Gastrocnemius medialis (tissue), 4 donors: ENCODE data around the gene PRDM16. TPM values are rescaled to one million over a fixed set of nuclear protein-coding genes. Genes with fewer than 3 reads are reported as not detected.

Experiments
- ATAC-seq, 2 donors: fragments of 150-250 bp; one replicate each; pipeline ENCODE4 v1.9.1; 2016
- DNase-seq, 2 donors: peaks; one replicate each; pipeline ENCODE4 v3.0.0-alpha.2; 2019
- H3K27ac ChIP-seq, 4 donors: fragments of 200-600 bp; sonication (generic); 1 replicate in 1 of 4; 2 replicates in 3 of 4; pipeline ENCODE4 v1.5.1; 2016 to 2018; ENCODE audit warnings: mild to moderate bottlenecking in 2 of 4, moderate library complexity in 1 of 4
- H3K27me3 ChIP-seq, 3 donors: fragments of 200-600 bp; sonication (generic) in 2 of 3; 1 replicate in 1 of 3; 2 replicates in 2 of 3; pipeline versions ENCODE4 v1.5.1 to v1.6.0; 2016 to 2019; ENCODE audit warnings: mild to moderate bottlenecking in 1 of 3, moderate library complexity in 1 of 3
- H3K36me3 ChIP-seq, 2 donors: fragments of 200-600 bp; sonication (generic) in 1 of 2; one replicate each; pipeline ENCODE4 v1.5.1; 2017 to 2018
- H3K4me1 ChIP-seq, 2 donors: fragments of 200-600 bp; sonication (generic) in 1 of 2; one replicate each; pipeline ENCODE4 v1.5.1; 2016 to 2017; ENCODE audit warnings: mild to moderate bottlenecking in 2 of 2
- H3K4me3 ChIP-seq, 4 donors: fragments of 200-600 bp; sonication (generic) in 3 of 4; 1 replicate in 1 of 4; 2 replicates in 3 of 4; pipeline ENCODE4 v1.5.1; 2016 to 2019; ENCODE audit warnings: mild to moderate bottlenecking in 2 of 4
- H3K9me3 ChIP-seq, 3 donors: fragments of 200-600 bp; sonication (generic) in 2 of 3; 1 replicate in 1 of 3; 2 replicates in 2 of 3; pipeline ENCODE4 v1.5.1; 2016 to 2019
- POLR2A ChIP-seq, 2 donors: fragments of 450-650 bp; IDR thresholded peaks; one replicate each; pipeline ENCODE4 v1.6.1; 2017; ENCODE audit warnings: antibody characterized with exemption in 2 of 2, mild to moderate bottlenecking in 2 of 2, moderate library complexity in 2 of 2
- in situ Hi-C, 4 donors: fragments of 200-750 bp; cut with MboI; loops; one replicate each; pipeline versions ENCODE4 v1.15.0 to v1.8.0; 2017; ENCODE audit warnings: low sequenced_read_pairs in 4 of 4
- intact Hi-C: fragments of 100-400 bp; cut with DNase I; formaldehyde crosslinking; loops from one replicate; pipeline ENCODE4 v1.15.1; 2023; ENCODE audit warnings: low total_unique reads
- total RNA-seq, 4 donors: library from RNA; depleted of rRNA; stranded (reverse); fragments of >200 nt; gene quantifications; one replicate each; pipeline versions ENCODE4 v1.1.0 to v1.2.3, GENCODE V29; 2016
- TF ChIP-seq, protein P1 (sequence below), 5 experiments: fragments of 450-650 bp in 3 of 5; fragments of 200-600 bp in 2 of 5; sonication (generic) in 2 of 5; IDR thresholded peaks in 4 of 5; conservative IDR thresholded peaks in 1 of 5; 1 replicate in 4 of 5; 2 replicates in 1 of 5; pipeline ENCODE4 v1.5.1; 2016 to 2019; ENCODE audit warnings: antibody characterized with exemption in 5 of 5, mild to moderate bottlenecking in 3 of 5, moderate library complexity in 3 of 5

The PRDM16 gene
- total RNA-seq, 4 donors from 2014 or later = 0.03 to 0.19 (median 0.17) TPM

DNA sequence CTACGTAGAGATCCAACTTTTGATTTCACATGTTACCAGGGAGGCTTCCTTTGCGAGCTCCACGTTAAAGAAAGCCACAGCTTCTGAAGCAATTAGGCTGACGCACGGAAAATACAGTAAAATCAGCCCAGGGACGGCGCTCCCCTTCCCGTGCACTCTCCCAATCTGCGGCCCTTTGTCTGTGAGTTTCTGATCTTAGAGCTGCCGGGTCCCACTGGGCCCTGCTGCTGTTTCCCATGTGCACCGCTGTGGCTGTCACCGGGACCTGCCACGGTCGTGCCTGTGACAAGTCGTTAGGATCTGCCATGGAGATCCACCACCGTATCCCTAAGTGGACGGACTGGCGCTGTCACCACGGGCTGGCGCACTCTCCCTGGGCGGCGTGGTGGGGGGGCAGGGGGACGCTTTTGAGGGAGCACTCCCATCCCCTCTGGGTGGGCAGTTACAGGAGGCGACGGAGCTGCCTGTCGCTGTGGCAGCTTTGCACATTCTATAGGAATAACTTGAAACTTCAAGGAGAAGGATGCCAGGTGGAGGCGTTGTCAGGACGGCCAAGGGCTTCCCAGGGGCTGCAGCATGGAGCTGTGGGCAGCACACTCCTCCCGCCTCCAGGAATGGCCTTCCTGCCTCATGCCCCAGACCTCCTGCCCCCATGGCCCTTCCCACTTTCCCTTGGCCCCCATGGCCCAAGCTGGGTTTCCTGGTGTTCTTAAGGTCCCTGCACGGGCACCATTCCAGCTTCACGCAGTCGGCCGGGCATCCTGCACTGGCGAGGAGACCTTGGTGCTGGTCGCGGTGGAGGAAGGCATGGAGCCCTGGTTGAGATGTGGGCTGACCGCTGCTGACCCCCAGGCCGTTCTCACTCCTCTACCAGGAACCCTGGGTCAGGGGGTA lies 85.1 kb downstream of the PRDM16 start:
- no peaks in the 10 kb centered on the region for H3K9me3 ChIP-seq
- peaks cover 18 to 26% (median 25%) of the 10 kb centered on the region in 3 donors for H3K27me3 ChIP-seq
- H3K27ac ChIP-seq = no peak overlapping the region
- DNase-seq = no peak
- intact Hi-C loops = no loop called here
- in situ Hi-C loops = no loop called here
- H3K4me3 ChIP-seq = no peak overlapping the region
- H3K36me3 ChIP-seq = no peaks in the 10 kb centered on the region
- ATAC-seq = no peak
- no peaks in the 10 kb centered on the region for H3K4me1 ChIP-seq
- TF ChIP-seq, protein P1, sequence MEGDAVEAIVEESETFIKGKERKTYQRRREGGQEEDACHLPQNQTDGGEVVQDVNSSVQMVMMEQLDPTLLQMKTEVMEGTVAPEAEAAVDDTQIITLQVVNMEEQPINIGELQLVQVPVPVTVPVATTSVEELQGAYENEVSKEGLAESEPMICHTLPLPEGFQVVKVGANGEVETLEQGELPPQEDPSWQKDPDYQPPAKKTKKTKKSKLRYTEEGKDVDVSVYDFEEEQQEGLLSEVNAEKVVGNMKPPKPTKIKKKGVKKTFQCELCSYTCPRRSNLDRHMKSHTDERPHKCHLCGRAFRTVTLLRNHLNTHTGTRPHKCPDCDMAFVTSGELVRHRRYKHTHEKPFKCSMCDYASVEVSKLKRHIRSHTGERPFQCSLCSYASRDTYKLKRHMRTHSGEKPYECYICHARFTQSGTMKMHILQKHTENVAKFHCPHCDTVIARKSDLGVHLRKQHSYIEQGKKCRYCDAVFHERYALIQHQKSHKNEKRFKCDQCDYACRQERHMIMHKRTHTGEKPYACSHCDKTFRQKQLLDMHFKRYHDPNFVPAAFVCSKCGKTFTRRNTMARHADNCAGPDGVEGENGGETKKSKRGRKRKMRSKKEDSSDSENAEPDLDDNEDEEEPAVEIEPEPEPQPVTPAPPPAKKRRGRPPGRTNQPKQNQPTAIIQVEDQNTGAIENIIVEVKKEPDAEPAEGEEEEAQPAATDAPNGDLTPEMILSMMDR (IDR thresholded peaks at IDR 0.05 in 4 of 5, conservative IDR thresholded peaks at IDR 0.05 in 1 of 5) = no peak
- no peak for TF ChIP-seq POLR2A (IDR thresholded peaks at IDR 0.05)

DNA sequence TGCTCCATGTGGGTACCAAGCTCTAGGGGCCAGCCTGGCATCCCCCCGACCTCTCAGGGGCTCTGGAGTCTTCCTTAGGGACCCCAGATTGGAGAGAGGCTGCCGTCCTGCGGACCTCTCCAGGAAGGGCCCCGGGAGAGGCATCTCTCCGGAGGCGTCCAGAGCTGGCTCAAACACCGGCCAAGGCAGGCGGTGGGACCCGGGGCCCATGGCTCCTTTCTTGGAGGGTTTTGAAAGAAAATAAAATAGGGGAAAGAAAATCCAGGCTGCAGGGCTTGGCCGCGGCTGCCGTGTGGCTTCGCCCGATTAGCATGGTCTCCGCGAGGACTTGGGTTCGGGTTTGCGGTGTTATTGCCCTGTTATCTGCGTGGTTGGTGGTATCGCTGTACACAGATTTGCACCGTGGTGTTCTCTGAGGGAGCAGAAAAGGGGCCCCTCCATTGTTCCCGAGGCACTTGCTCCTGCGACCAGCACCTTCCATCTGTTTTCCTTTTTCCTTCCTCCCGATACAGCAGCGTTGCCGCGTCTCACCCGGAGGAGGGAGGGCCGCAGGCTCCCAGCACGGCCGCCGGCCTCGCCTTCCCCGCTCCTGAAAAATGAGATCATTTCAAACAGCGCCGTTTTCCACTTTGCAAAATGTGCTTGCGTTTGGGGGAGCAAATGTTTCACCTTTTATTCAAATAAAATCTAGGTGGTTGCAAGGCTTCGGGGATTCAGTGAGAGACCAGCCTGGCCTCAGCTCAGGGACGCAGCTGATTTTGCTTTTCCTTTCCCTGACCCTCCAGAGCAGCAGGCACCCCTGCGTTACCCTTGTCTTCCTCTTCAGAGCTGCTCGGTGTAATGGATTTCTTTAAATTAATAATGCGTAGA lies 86.3 kb downstream of the PRDM16 start:
- Histone ChIP-seq H3K27me3 (peaks cover 18 to 26% (median 25%) of the 10 kb centered on the region in 3 donors), H3K4me1 (no peaks in the 10 kb centered on the region), H3K27ac (no peak overlapping the region), H3K36me3 (no peaks in the 10 kb centered on the region), H3K4me3 (no peak overlapping the region), H3K9me3 (no peaks in the 10 kb centered on the region)
- in situ Hi-C loops (no loop called here), intact Hi-C loops (no loop called here)
- ATAC-seq (no peak), DNase-seq (no peak)
- TF ChIP-seq POLR2A (IDR thresholded peaks at IDR 0.05) = no peak
- TF ChIP-seq, protein P1 (IDR thresholded peaks at IDR 0.05 in 4 of 5, conservative IDR thresholded peaks at IDR 0.05 in 1 of 5) = no peak

DNA sequence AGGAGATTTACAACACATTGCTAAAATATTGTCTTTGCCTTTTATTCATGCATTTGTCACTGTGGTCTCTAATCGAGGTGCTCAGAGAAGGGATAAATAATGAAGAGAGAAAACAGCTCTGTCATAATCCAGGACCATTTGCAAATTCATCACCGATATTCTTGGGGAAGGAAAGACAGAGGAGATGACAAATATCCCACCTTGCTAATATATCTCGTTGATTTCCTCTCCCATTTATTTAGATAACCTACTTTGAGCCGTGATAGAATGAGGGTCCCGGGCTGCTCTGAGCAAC lies 86.9 kb downstream of the PRDM16 start:
- ATAC-seq (no peak), DNase-seq (no peak)
- no peak overlapping the region for H3K4me3 ChIP-seq
- no peaks in the 10 kb centered on the region for H3K9me3 ChIP-seq
- no peaks in the 10 kb centered on the region for H3K36me3 ChIP-seq
- TF ChIP-seq, protein P1 (IDR thresholded peaks at IDR 0.05 in 4 of 5, conservative IDR thresholded peaks at IDR 0.05 in 1 of 5) = no peak
- TF ChIP-seq POLR2A (IDR thresholded peaks at IDR 0.05) = no peak
- H3K4me1 ChIP-seq = no peaks in the 10 kb centered on the region
- intact Hi-C loops = no loop called here
- in situ Hi-C loops = no loop called here
- H3K27me3 ChIP-seq = peaks cover 18 to 26% (median 25%) of the 10 kb centered on the region in 3 donors
- H3K27ac ChIP-seq = no peak overlapping the region

DNA sequence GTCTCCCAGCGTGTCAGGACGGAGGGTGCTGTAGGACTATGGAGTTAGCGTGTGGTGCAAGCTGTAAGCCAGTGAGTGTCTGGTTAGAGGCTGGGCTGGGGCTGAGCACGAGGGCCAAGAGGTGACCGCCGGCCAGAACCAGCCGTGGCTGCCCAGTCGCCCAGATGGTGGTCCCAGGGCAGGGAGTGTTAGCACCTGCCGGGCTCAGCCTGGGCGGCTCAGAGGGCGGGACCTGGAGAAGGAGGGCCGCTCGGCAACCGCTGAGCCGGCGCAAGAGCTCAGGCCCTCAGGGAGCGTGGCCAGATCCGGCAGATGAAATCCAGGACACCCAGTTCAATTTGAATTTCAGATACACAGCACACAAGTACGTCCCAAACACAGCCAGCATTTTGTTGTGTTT lies 87.9 kb downstream of the PRDM16 start:
- H3K4me1 ChIP-seq = no peaks in the 10 kb centered on the region
- H3K27me3 ChIP-seq = peaks cover 18 to 28% (median 25%) of the 10 kb centered on the region in 3 donors
- H3K36me3 ChIP-seq = no peaks in the 10 kb centered on the region
- H3K27ac ChIP-seq = no peak overlapping the region
- no peak overlapping the region for H3K4me3 ChIP-seq
- TF ChIP-seq POLR2A (IDR thresholded peaks at IDR 0.05) = no peak
- TF ChIP-seq, protein P1 (IDR thresholded peaks at IDR 0.05 in 4 of 5, conservative IDR thresholded peaks at IDR 0.05 in 1 of 5) = no peak
- H3K9me3 ChIP-seq = no peaks in the 10 kb centered on the region
- in situ Hi-C loops (no loop called here), intact Hi-C loops (no loop called here)
- ATAC-seq = no peak
- DNase-seq = no peak
